Measurements from ENCODE around the gene HEPACAM.

GRCh38 chr11:124954590-124954955 is 18.7 kb upstream of the HEPACAM start:
- TF ChIP-seq POLR2AphosphoS5 (IDR thresholded peaks at IDR 0.05; ENCODE audit: low read depth, low read length) (no peak), POLR2A (IDR thresholded peaks at IDR 0.05; ENCODE audit: low read depth, low read length) (no peak), TAF1 (IDR thresholded peaks at IDR 0.05; ENCODE audit: borderline replicate concordance, low read depth, low read length) (no peak)

All from GM12892 (cell line).